Tibial artery (tissue), 4 donors: ENCODE results near the gene SYPL1.

Experiments used
- DNase-seq, 2 donors: peaks; one replicate each; pipeline ENCODE4 v3.0.0-alpha.2; 2019
- H3K27ac ChIP-seq, 2 donors: fragments of 200-600 bp; sonication (generic) in 1 of 2; 1 replicate in 1 of 2; 2 replicates in 1 of 2; pipeline ENCODE4 v1.5.1; 2018 to 2019; ENCODE audit warnings: mild to moderate bottlenecking in 1 of 2
- H3K27me3 ChIP-seq, 2 donors: fragments of 200-600 bp; sonication (generic) in 1 of 2; one replicate each; pipeline versions ENCODE4 v1.5.1 to v1.6.0; 2016 to 2019
- H3K36me3 ChIP-seq, 3 donors: fragments of 200-600 bp; sonication (generic) in 2 of 3; one replicate each; pipeline ENCODE4 v1.5.1; 2016 to 2019; ENCODE audit warnings: mild to moderate bottlenecking in 2 of 3
- H3K4me1 ChIP-seq, 4 donors: fragments of 200-600 bp; sonication (generic) in 2 of 4; 1 replicate in 3 of 4; 2 replicates in 1 of 4; pipeline ENCODE4 v1.5.1; 2016 to 2019
- H3K4me3 ChIP-seq, 2 donors: fragments of 200-600 bp; sonication (generic) in 1 of 2; 1 replicate in 1 of 2; 2 replicates in 1 of 2; pipeline ENCODE4 v1.5.1; 2018 to 2019; ENCODE audit warnings: mild to moderate bottlenecking in 2 of 2
- H3K9me3 ChIP-seq, 3 donors: fragments of 200-600 bp; sonication (generic) in 1 of 3; one replicate each; pipeline ENCODE4 v1.5.1; 2016 to 2019
- CTCF ChIP-seq, 2 experiments: fragments of 200-600 bp in 1 of 2; fragments of 450-650 bp in 1 of 2; IDR thresholded peaks; one replicate each; pipeline ENCODE4 v1.5.1; 2017 to 2019; ENCODE audit warnings: antibody characterized with exemption in 2 of 2, mild to moderate bottlenecking in 1 of 2, moderate library complexity in 1 of 2
- intact Hi-C: fragments of 100-400 bp; cut with DNase I; formaldehyde crosslinking; loops from one replicate; pipeline ENCODE4 v1.15.0; 2023; ENCODE audit warnings: low total_unique reads

Gene SYPL1

GRCh38 chr7:106134241-106134640 lies 22.1 kb upstream of the SYPL1 start:
- Histone ChIP-seq H3K4me3 (no peak overlapping the region), H3K9me3 (no peaks in the 10 kb centered on the region), H3K27me3 (peaks cover 0 to 5% of the 10 kb centered on the region in 2 donors), H3K27ac (no peak overlapping the region), H3K36me3 (no peaks in the 10 kb centered on the region), H3K4me1 (peaks cover 0 to 5% (median 4%) of the 10 kb centered on the region in 4 donors)
- no peak for TF ChIP-seq CTCF (IDR thresholded peaks at IDR 0.05)
- intact Hi-C loops = no loop called here
- DNase-seq = no peak

- Histone ChIP-seq H3K4me1 (no peaks in the 10 kb centered on the region), H3K9me3 (no peaks in the 10 kb centered on the region), H3K4me3 (no peak overlapping the region), H3K27ac (no peak overlapping the region), H3K27me3 (peaks cover 0 to 5% of the 10 kb centered on the region in 2 donors), H3K36me3 (no peaks in the 10 kb centered on the region)
- intact Hi-C loops = no loop called here
- no peak for TF ChIP-seq CTCF (IDR thresholded peaks at IDR 0.05)
- no peak for DNase-seq
These were observed 17.2 kb upstream of the SYPL1 start for GRCh38 chr7:106129291-106129690.

GRCh38 chr7:106128836-106129235 lies 16.7 kb upstream of the SYPL1 start:
- intact Hi-C loops = no loop called here
- no peak for DNase-seq
- no peaks in the 10 kb centered on the region for H3K36me3 ChIP-seq
- no peak overlapping the region for H3K27ac ChIP-seq
- no peaks in the 10 kb centered on the region for H3K9me3 ChIP-seq
- peaks cover 0 to 4% of the 10 kb centered on the region in 2 donors for H3K27me3 ChIP-seq
- H3K4me1 ChIP-seq = no peaks in the 10 kb centered on the region
- no peak for TF ChIP-seq CTCF (IDR thresholded peaks at IDR 0.05)
- H3K4me3 ChIP-seq = no peak overlapping the region

- no peak for TF ChIP-seq CTCF (IDR thresholded peaks at IDR 0.05)
- no peaks in the 10 kb centered on the region for H3K4me1 ChIP-seq
- no peaks in the 10 kb centered on the region for H3K27me3 ChIP-seq
- no peaks in the 10 kb centered on the region for H3K36me3 ChIP-seq
- H3K9me3 ChIP-seq = no peaks in the 10 kb centered on the region
- intact Hi-C loops = no loop called here
- H3K4me3 ChIP-seq = no peak overlapping the region
- no peak for DNase-seq
- H3K27ac ChIP-seq = no peak overlapping the region
These were observed 16.1 kb upstream of the SYPL1 start for GRCh38 chr7:106127984-106128780.

- no peak for TF ChIP-seq CTCF (IDR thresholded peaks at IDR 0.05)
- H3K27ac ChIP-seq = no peak overlapping the region
- intact Hi-C loops = no loop called here
- no peaks in the 10 kb centered on the region for H3K4me1 ChIP-seq
- DNase-seq = no peak
- no peaks in the 10 kb centered on the region for H3K27me3 ChIP-seq
- no peaks in the 10 kb centered on the region for H3K36me3 ChIP-seq
- no peaks in the 10 kb centered on the region for H3K9me3 ChIP-seq
- no peak overlapping the region for H3K4me3 ChIP-seq
These were observed 14.2 kb upstream of the SYPL1 start for GRCh38 chr7:106126170-106126938.
